ENCODE measurements around the gene FAM185A.

GRCh38 chr7:102836977-102837376, 88.2 kb downstream of the FAM185A start:
- TF ChIP-seq JUND (IDR thresholded peaks at IDR 0.05; ENCODE audit: low read length), result no peak
- TF ChIP-seq GTF2F1 (IDR thresholded peaks at IDR 0.05; ENCODE audit: borderline replicate concordance, low read depth, low read length), result no peak
- TF ChIP-seq EZH2 (IDR thresholded peaks at IDR 0.05; ENCODE audit: low read depth, low read length, severe bottlenecking), result no peak
- no peak for TF ChIP-seq CTCF (IDR thresholded peaks at IDR 0.05; ENCODE audit: control extremely low read depth in 1 of 3, insufficient read depth in 1 of 3, low read depth in 1 of 3, low read length in 3 of 3)
- no peak for TF ChIP-seq RFX5 (IDR thresholded peaks at IDR 0.05; ENCODE audit: borderline replicate concordance, low read depth, low read length)
- TF ChIP-seq TBP (IDR thresholded peaks at IDR 0.05; ENCODE audit: low read depth, low read length), result no peak
- TF ChIP-seq EP300 (IDR thresholded peaks at IDR 0.05; ENCODE audit: borderline replicate concordance in 1 of 2, low read depth in 2 of 2, low read length in 2 of 2), result no peak

Data from H1 (cell line).